ENCODE data around the gene FBXW7.

The FBXW7 gene

GRCh38 chr4:152467101-152467500 lies 68.8 kb downstream of the FBXW7 start:
- Histone ChIP-seq H3K36me3 (no peaks in the 10 kb centered on the region), H3K4me1 (peaks cover 3% of the 10 kb centered on the region; the same call in 1 of the 2 replicates), H3K27me3 (no peaks in the 10 kb centered on the region), H3K9me3 (no peaks in the 10 kb centered on the region), H3K4me3 (ENCODE audit: low read depth, low read length) (no peak overlapping the region)
- TF ChIP-seq CTCF (IDR thresholded peaks at IDR 0.05; ENCODE audit: low read depth, low read length): no peak
- DNase-seq: no peak

DNA sequence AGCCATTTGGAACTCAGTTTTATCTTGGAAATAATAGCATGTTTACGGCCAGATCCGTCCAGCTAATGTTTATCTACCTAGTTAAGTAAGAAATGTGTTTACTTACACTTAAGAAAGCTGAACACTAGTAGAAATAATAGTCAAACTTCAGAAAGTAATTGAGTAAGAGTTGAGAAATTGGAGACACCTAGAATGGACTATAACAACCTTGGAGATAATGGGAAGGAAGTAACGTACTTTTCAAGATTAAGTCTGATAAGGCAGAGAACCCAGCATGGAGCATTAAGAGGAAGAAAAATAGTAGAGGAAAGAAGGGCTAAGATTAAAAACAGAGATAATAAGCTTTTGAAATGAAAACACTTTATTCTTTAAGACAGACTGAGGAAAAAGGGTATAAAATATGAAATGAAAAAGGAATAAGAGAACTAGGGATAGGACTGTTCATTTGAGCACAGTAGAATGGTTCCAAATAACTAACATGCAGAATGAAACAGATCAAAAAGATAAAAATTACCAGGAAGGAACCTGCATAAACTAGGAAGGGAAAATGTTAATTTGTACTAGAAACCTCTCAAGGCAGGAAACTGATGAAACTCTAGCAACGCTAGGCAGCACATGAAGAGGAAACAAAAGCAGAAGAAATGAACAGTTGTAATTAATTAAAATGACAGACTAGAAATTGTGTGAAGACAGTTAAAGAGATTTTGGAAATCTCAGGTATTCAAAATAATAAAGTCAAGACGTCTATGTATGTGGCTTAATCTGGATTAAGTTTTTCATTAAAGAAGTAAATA lies 71.7 kb downstream of the FBXW7 start:
- Histone ChIP-seq H3K36me3 (no peaks in the 10 kb centered on the region), H3K9me3 (no peaks in the 10 kb centered on the region), H3K4me1 (peaks cover 3% of the 10 kb centered on the region; the same call in 1 of the 2 replicates), H3K4me3 (ENCODE audit: low read depth, low read length) (no peak overlapping the region), H3K27me3 (no peaks in the 10 kb centered on the region)
- DNase-seq: no peak
- TF ChIP-seq CTCF (IDR thresholded peaks at IDR 0.05; ENCODE audit: low read depth, low read length): no peak

DNA sequence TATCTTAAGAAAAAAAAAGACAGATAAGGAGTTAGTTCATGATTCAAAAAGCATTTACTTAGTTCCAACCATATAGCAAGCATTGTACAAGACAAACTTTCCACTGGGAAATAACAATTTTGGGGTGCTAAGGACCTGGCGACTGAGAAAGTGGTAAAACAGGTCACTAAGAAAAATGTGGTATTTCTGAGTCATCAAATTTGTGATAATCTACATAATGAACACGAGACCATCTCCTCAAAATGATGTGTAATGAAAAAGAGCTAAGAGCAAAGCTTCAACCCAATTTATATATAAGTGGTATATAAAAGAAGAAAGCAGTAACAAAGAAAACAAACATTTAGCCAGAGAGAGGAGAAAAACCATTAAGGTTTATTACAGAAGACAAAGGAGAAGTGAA lies 72.3 kb downstream of the FBXW7 start:
- no peak overlapping the region for H3K4me3 ChIP-seq (ENCODE audit: low read depth, low read length)
- no peaks in the 10 kb centered on the region for H3K27me3 ChIP-seq
- TF ChIP-seq CTCF (IDR thresholded peaks at IDR 0.05; ENCODE audit: low read depth, low read length): no peak
- H3K36me3 ChIP-seq: no peaks in the 10 kb centered on the region
- H3K9me3 ChIP-seq: no peaks in the 10 kb centered on the region
- H3K4me1 ChIP-seq: peaks cover 3% of the 10 kb centered on the region; the same call in 1 of the 2 replicates
- DNase-seq: no peak

DNA sequence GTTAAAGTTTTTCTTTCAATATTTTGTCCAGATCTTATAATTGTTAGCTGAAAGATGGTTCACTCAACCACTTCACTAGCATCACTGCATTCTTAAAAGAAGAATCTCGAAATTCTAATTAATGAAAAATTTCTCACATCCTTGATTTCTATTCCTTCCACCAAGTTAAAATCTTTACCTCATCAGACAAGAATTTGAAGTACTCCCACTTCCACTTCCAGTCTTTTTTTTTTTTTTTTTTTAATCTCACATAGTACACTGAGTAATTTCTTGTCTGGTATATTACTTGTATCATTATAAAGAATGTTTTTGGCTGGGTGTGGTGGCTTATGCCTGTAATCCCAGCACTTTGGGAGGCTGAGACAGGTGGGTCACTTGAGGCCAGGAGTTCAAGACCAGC lies 73.2 kb downstream of the FBXW7 start:
- Histone ChIP-seq H3K36me3 (no peaks in the 10 kb centered on the region), H3K9me3 (no peaks in the 10 kb centered on the region), H3K4me3 (ENCODE audit: low read depth, low read length) (no peak overlapping the region), H3K27me3 (no peaks in the 10 kb centered on the region), H3K4me1 (peaks cover 3% of the 10 kb centered on the region; the same call in 1 of the 2 replicates)
- TF ChIP-seq CTCF (IDR thresholded peaks at IDR 0.05; ENCODE audit: low read depth, low read length): no peak
- no peak for DNase-seq

GRCh38 chr4:152462047-152462446 lies 73.8 kb downstream of the FBXW7 start:
- no peaks in the 10 kb centered on the region for H3K9me3 ChIP-seq
- peaks cover 3% of the 10 kb centered on the region; the same call in 1 of the 2 replicates for H3K4me1 ChIP-seq
- no peaks in the 10 kb centered on the region for H3K36me3 ChIP-seq
- no peaks in the 10 kb centered on the region for H3K27me3 ChIP-seq
- DNase-seq: no peak
- TF ChIP-seq CTCF (IDR thresholded peaks at IDR 0.05; ENCODE audit: low read depth, low read length): no peak
- H3K4me3 ChIP-seq (ENCODE audit: low read depth, low read length): no peak overlapping the region

DNA sequence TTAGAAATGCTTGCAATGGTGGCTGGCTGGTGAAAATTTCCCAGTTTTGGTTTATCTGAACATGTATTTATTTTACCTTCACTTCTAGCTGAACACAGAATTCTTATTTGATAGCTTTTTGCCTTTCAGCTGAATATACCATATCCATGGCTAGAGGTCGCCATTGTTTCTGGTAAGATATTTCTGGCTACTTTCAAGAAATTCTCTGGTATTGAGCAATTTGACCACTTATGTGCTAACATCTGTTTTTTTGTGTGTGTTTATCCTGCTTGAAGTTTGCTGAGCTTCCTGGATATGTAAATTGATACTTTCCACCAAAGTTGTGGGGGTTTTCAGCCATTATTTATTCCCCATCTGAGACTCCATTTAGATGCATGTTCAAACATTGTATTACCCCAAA lies 75.4 kb downstream of the FBXW7 start:
- Histone ChIP-seq H3K4me3 (ENCODE audit: low read depth, low read length) (no peak overlapping the region), H3K27me3 (no peaks in the 10 kb centered on the region), H3K9me3 (no peaks in the 10 kb centered on the region), H3K4me1 (peaks cover 3% of the 10 kb centered on the region; the same call in 1 of the 2 replicates), H3K36me3 (no peaks in the 10 kb centered on the region)
- TF ChIP-seq CTCF (IDR thresholded peaks at IDR 0.05; ENCODE audit: low read depth, low read length): peak; percentile 48
- DNase-seq: no peak

Measured in BE2C (cell line).